H1 (cell line): ENCODE data around the gene TXK. TPM values are rescaled to one million over a fixed set of nuclear protein-coding genes. Genes with fewer than 3 reads are reported as not detected.

Source experiments
- CEBPB ChIP-seq: IDR thresholded peaks from 2 replicates; pipeline ENCODE4 v1.6.1; 2012; ENCODE audit warnings: low read depth, low read length
- EGR1 ChIP-seq: IDR thresholded peaks from 2 replicates; pipeline ENCODE4 v1.6.1; 2011; ENCODE audit warnings: low read depth, low read length, borderline replicate concordance
- HDAC6 ChIP-seq: IDR thresholded peaks from one replicate; pipeline ENCODE4 v1.7.1; 2012; ENCODE audit warnings: low read depth, mild to moderate bottlenecking, inconsistent platforms, low read length, moderate library complexity
- polyA plus RNA-seq, 7 experiments: library from polyadenylated mRNA; depleted of rRNA in 3 of 7; stranded (reverse) in 5 of 7; unstranded in 2 of 7; fragments of >200 nt in 5 of 7; fragments of 200-250 nt in 2 of 7; gene quantifications; 1 replicate in 5 of 7; 2 replicates in 1 of 7; 4 replicates in 1 of 7; pipeline versions ENCODE4 v1.2.1 to v1.2.3, GENCODE V29; 2011 to 2013; ENCODE audit warnings: missing spikeins in 2 of 7, mixed read lengths in 2 of 7
- total RNA-seq: library from RNA; stranded (reverse); fragmentation: NEBNext Ultra II Directional; extraction: Animal tissue kit (Norgen Biotek cat#: 25700); gene quantifications from 2 replicates; pipeline ENCODE4 v1.2.1, GENCODE V29; 2021
- TF ChIP-seq, protein P1 (sequence below): IDR thresholded peaks from 2 replicates; pipeline ENCODE4 v1.6.1; 2011; ENCODE audit warnings: low read length, improper control_type of control experiment
- TF ChIP-seq, protein P2 (sequence below): fragments of 300-600 bp; sonication (generic); IDR thresholded peaks from 2 replicates; pipeline ENCODE4 v1.7.1; 2012; ENCODE audit warnings: low read length, moderate library complexity, mild to moderate bottlenecking, inconsistent platforms; ENCODE audit not compliant: insufficient replicate concordance
- TF ChIP-seq, protein P3 (sequence below): IDR thresholded peaks from 2 replicates; pipeline ENCODE4 v1.6.1; 2011; ENCODE audit warnings: low read depth, mild to moderate bottlenecking, low read length; ENCODE audit not compliant: insufficient read depth

The TXK gene
- total and polyA plus RNA-seq, 2 of the 8 experiments (the other 6 are each of a cell fraction or from before 2014, with no cell fraction given), result not detected

DNA sequence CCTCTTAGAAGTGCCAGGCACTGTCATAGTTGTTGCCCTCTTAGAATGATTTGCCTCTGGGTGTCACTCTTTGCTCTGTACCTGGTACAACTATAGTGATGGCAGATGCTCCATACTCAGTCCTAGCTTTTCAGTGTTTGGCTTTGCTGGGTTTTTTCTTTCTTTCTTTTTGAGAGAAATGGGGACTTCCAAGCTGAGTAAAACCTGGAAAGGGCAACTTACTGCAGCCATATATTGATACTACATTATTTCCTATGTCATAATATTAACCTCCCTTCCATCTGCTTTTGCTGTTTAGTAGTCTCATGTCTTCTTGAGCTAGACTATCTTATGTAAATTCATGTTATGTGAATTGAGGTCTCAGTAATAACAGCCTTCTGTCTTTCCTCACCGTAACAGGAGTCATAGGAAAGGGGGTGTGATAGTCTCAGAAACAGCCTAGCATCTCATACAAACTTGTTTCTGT lies 68.4 kb downstream of the TXK start (continued):
- TF ChIP-seq, protein P1, sequence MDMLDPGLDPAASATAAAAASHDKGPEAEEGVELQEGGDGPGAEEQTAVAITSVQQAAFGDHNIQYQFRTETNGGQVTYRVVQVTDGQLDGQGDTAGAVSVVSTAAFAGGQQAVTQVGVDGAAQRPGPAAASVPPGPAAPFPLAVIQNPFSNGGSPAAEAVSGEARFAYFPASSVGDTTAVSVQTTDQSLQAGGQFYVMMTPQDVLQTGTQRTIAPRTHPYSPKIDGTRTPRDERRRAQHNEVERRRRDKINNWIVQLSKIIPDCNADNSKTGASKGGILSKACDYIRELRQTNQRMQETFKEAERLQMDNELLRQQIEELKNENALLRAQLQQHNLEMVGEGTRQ, result no peak
- TF ChIP-seq CEBPB (no peak), HDAC6 (no peak), EGR1 (no peak)
- TF ChIP-seq, protein P2, sequence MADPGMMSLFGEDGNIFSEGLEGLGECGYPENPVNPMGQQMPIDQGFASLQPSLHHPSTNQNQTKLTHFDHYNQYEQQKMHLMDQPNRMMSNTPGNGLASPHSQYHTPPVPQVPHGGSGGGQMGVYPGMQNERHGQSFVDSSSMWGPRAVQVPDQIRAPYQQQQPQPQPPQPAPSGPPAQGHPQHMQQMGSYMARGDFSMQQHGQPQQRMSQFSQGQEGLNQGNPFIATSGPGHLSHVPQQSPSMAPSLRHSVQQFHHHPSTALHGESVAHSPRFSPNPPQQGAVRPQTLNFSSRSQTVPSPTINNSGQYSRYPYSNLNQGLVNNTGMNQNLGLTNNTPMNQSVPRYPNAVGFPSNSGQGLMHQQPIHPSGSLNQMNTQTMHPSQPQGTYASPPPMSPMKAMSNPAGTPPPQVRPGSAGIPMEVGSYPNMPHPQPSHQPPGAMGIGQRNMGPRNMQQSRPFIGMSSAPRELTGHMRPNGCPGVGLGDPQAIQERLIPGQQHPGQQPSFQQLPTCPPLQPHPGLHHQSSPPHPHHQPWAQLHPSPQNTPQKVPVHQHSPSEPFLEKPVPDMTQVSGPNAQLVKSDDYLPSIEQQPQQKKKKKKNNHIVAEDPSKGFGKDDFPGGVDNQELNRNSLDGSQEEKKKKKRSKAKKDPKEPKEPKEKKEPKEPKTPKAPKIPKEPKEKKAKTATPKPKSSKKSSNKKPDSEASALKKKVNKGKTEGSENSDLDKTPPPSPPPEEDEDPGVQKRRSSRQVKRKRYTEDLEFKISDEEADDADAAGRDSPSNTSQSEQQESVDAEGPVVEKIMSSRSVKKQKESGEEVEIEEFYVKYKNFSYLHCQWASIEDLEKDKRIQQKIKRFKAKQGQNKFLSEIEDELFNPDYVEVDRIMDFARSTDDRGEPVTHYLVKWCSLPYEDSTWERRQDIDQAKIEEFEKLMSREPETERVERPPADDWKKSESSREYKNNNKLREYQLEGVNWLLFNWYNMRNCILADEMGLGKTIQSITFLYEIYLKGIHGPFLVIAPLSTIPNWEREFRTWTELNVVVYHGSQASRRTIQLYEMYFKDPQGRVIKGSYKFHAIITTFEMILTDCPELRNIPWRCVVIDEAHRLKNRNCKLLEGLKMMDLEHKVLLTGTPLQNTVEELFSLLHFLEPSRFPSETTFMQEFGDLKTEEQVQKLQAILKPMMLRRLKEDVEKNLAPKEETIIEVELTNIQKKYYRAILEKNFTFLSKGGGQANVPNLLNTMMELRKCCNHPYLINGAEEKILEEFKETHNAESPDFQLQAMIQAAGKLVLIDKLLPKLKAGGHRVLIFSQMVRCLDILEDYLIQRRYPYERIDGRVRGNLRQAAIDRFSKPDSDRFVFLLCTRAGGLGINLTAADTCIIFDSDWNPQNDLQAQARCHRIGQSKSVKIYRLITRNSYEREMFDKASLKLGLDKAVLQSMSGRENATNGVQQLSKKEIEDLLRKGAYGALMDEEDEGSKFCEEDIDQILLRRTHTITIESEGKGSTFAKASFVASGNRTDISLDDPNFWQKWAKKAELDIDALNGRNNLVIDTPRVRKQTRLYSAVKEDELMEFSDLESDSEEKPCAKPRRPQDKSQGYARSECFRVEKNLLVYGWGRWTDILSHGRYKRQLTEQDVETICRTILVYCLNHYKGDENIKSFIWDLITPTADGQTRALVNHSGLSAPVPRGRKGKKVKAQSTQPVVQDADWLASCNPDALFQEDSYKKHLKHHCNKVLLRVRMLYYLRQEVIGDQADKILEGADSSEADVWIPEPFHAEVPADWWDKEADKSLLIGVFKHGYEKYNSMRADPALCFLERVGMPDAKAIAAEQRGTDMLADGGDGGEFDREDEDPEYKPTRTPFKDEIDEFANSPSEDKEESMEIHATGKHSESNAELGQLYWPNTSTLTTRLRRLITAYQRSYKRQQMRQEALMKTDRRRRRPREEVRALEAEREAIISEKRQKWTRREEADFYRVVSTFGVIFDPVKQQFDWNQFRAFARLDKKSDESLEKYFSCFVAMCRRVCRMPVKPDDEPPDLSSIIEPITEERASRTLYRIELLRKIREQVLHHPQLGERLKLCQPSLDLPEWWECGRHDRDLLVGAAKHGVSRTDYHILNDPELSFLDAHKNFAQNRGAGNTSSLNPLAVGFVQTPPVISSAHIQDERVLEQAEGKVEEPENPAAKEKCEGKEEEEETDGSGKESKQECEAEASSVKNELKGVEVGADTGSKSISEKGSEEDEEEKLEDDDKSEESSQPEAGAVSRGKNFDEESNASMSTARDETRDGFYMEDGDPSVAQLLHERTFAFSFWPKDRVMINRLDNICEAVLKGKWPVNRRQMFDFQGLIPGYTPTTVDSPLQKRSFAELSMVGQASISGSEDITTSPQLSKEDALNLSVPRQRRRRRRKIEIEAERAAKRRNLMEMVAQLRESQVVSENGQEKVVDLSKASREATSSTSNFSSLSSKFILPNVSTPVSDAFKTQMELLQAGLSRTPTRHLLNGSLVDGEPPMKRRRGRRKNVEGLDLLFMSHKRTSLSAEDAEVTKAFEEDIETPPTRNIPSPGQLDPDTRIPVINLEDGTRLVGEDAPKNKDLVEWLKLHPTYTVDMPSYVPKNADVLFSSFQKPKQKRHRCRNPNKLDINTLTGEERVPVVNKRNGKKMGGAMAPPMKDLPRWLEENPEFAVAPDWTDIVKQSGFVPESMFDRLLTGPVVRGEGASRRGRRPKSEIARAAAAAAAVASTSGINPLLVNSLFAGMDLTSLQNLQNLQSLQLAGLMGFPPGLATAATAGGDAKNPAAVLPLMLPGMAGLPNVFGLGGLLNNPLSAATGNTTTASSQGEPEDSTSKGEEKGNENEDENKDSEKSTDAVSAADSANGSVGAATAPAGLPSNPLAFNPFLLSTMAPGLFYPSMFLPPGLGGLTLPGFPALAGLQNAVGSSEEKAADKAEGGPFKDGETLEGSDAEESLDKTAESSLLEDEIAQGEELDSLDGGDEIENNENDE, result no peak
- TF ChIP-seq, protein P3, sequence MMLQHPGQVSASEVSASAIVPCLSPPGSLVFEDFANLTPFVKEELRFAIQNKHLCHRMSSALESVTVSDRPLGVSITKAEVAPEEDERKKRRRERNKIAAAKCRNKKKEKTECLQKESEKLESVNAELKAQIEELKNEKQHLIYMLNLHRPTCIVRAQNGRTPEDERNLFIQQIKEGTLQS, result no peak
